ENCODE results near the gene SIRT5.

Gene SIRT5

DNA sequence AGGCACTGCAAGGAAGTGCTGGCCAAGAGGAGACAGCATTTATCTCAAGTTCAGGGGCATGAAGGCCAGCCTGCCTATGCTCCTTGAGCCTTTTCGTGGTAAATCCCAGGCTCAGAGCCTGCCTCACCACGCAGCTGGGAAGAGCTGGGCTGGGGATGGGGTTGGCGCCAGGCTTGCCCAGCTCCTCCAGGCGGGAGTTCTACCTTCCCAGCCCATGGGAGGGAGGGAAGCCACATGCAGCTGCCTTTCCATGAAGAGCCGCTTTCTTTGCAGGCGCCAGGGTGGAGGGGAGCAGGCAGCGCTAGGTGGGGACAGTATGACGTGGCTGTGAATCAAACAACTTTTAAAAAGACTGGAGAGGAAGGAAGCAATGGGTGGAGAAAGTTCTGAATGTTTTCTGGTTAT lies 19.5 kb upstream of the SIRT5 start:
- peaks cover 7% of the 10 kb centered on the region; the same call in 1 of the 2 replicates for H3K4me1 ChIP-seq (ENCODE audit: insufficient read depth, low read length)
- H3K9ac ChIP-seq (ENCODE audit: low read depth, low read length), result no peak overlapping the region; the same call in 1 of the 2 replicates
- no peak overlapping the region for H3K4me3 ChIP-seq (ENCODE audit: low read length)
- no peaks in the 10 kb centered on the region for H3K36me3 ChIP-seq (ENCODE audit: insufficient read depth, low read depth, low read length)
- no peak overlapping the region for H3K27ac ChIP-seq (ENCODE audit: low read length)
- no peaks in the 10 kb centered on the region for H3K9me3 ChIP-seq (ENCODE audit: insufficient read depth, low read depth, low read length)
- no peaks in the 10 kb centered on the region for H3K27me3 ChIP-seq (ENCODE audit: insufficient read depth, low read length)

DNA sequence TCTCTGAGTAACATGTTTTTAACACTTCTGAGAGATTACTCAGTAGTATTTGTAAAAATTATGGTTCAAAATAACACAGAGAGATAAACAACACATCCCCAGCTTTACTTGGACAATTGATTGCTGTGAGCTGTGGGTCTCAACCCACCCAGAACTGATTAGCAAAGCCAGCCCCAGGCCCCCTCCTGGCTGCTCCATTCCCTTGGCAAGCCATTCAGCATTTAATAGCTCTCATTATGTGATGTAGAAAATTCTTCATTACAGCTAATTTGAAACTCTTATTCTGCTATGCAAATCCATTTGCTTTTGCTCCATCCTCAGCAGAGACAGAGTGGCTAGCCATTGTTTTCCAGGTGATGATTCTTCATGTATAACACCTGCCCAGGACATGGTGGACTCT lies 16.6 kb upstream of the SIRT5 start:
- H3K4me1 ChIP-seq (ENCODE audit: insufficient read depth, low read length), result peaks cover 7% of the 10 kb centered on the region; the same call in 1 of the 2 replicates
- H3K9ac ChIP-seq (ENCODE audit: low read depth, low read length), result no peak overlapping the region
- no peak overlapping the region for H3K4me3 ChIP-seq (ENCODE audit: low read length)
- H3K27me3 ChIP-seq (ENCODE audit: insufficient read depth, low read length), result no peaks in the 10 kb centered on the region
- no peaks in the 10 kb centered on the region for H3K9me3 ChIP-seq (ENCODE audit: insufficient read depth, low read depth, low read length)
- H3K27ac ChIP-seq (ENCODE audit: low read length), result no peak overlapping the region
- H3K36me3 ChIP-seq (ENCODE audit: insufficient read depth, low read depth, low read length), result no peaks in the 10 kb centered on the region

DNA sequence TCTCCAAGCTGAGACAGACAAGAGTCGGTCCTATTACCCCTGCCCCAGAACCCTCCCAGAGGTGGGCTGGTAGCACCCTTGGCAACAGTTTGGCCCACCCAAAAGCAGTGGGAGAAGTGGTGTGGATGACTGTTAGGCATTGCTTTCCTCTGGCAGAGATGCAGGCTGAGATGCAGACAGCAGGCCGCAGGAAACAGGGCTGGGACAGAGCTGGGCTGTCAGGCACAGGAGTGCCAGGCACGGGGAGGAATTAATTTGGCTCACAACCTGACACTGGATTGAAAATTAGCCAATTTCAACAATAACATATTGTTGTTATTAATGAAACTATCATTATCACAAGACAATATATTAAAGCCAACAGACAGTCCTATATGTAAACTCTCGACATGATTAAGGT lies 15.7 kb upstream of the SIRT5 start:
- H3K9me3 ChIP-seq (ENCODE audit: insufficient read depth, low read depth, low read length), result no peaks in the 10 kb centered on the region
- H3K27ac ChIP-seq (ENCODE audit: low read length), result no peak overlapping the region
- no peak overlapping the region for H3K9ac ChIP-seq (ENCODE audit: low read depth, low read length)
- H3K4me1 ChIP-seq (ENCODE audit: insufficient read depth, low read length), result peaks cover 7% of the 10 kb centered on the region; the same call in 1 of the 2 replicates
- no peaks in the 10 kb centered on the region for H3K27me3 ChIP-seq (ENCODE audit: insufficient read depth, low read length)
- no peaks in the 10 kb centered on the region for H3K36me3 ChIP-seq (ENCODE audit: insufficient read depth, low read depth, low read length)
- H3K4me3 ChIP-seq (ENCODE audit: low read length), result no peak overlapping the region

DNA sequence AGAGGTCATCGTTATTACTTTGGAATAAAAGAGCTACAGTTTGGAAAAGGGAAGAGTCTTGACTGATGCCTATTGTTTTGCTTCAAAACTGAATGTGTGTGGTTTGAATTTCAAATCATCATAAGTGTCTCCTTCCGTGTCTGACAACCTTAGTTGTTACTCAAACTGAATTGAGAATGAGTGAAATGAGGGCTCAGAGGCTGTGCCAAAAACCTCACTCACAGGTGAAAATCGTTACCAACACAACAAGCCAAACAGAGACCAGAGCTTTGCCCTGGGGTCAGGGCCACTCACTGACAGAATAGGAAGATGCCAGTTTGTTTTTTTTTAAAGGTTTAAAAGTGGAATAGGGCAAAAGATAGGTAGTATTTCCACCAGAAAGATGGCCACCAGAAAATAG lies 15.2 kb upstream of the SIRT5 start:
- no peaks in the 10 kb centered on the region for H3K9me3 ChIP-seq (ENCODE audit: insufficient read depth, low read depth, low read length)
- no peaks in the 10 kb centered on the region for H3K36me3 ChIP-seq (ENCODE audit: insufficient read depth, low read depth, low read length)
- H3K9ac ChIP-seq (ENCODE audit: low read depth, low read length), result no peak overlapping the region
- no peaks in the 10 kb centered on the region for H3K27me3 ChIP-seq (ENCODE audit: insufficient read depth, low read length)
- H3K4me1 ChIP-seq (ENCODE audit: insufficient read depth, low read length), result peaks cover 7% of the 10 kb centered on the region; the same call in 1 of the 2 replicates
- H3K27ac ChIP-seq (ENCODE audit: low read length), result no peak overlapping the region
- H3K4me3 ChIP-seq (ENCODE audit: low read length), result no peak overlapping the region

DNA sequence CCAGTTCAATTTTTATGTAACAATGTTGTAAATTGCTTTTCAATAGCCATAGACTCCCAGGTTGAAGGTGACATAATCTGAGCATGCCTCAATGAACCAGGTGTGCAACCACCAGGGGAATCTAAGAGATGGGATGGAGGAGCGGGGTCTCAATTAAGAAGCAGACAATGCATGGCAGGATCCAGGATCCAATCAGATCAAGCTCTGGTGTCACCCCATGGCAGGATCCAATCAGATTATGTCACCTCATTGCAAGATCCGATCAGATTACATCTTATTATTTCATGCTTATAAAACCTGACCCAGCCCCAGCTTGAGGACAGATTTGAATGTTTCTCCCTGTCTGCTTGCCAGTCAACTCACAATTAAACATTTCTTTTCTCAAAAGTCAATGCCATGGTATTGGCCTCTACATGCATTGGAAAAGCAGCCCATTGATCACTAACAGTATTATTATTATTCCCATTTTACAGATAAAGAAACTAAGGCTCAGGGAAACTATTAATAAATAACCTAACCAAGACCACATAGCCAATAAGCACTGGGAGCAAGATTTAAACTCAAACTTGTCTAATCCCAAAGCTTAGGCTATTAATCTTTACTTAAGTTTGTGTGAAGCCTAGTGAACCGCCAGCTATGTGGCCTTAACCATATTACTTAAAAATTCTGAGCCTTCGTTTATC lies 14.3 kb upstream of the SIRT5 start:
- H3K36me3 ChIP-seq (ENCODE audit: insufficient read depth, low read depth, low read length), result no peaks in the 10 kb centered on the region
- H3K9ac ChIP-seq (ENCODE audit: low read depth, low read length), result no peak overlapping the region
- H3K4me3 ChIP-seq (ENCODE audit: low read length), result no peak overlapping the region
- no peaks in the 10 kb centered on the region for H3K9me3 ChIP-seq (ENCODE audit: insufficient read depth, low read depth, low read length)
- H3K27me3 ChIP-seq (ENCODE audit: insufficient read depth, low read length), result no peaks in the 10 kb centered on the region
- peaks cover 7% of the 10 kb centered on the region; the same call in 1 of the 2 replicates for H3K4me1 ChIP-seq (ENCODE audit: insufficient read depth, low read length)
- no peak overlapping the region for H3K27ac ChIP-seq (ENCODE audit: low read length)

DNA sequence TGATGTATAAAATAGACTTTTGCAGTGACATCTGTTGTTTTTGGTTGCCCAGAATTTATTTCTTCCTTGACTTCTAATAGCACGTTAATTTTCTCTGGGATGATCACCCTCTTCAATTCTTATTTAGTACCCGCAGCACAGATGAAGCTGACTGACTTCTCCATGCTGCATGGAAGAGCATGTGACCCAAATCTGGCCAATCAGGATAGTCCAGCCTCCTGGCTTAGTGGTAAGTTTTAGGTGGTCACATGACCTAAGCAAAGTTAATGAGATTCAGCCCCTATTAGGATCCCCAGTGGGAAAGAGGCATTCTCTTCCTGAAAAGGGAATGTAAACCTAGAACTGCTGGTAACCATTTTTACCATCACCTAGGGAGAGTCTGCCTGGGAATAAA lies 13.8 kb upstream of the SIRT5 start:
- H3K27ac ChIP-seq (ENCODE audit: low read length), result no peak overlapping the region
- H3K4me1 ChIP-seq (ENCODE audit: insufficient read depth, low read length), result peaks cover 1% of the 10 kb centered on the region; the same call in 1 of the 2 replicates
- no peak overlapping the region for H3K9ac ChIP-seq (ENCODE audit: low read depth, low read length)
- H3K36me3 ChIP-seq (ENCODE audit: insufficient read depth, low read depth, low read length), result no peaks in the 10 kb centered on the region
- H3K9me3 ChIP-seq (ENCODE audit: insufficient read depth, low read depth, low read length), result no peaks in the 10 kb centered on the region
- no peak overlapping the region for H3K4me3 ChIP-seq (ENCODE audit: low read length)
- no peaks in the 10 kb centered on the region for H3K27me3 ChIP-seq (ENCODE audit: insufficient read depth, low read length)

DNA sequence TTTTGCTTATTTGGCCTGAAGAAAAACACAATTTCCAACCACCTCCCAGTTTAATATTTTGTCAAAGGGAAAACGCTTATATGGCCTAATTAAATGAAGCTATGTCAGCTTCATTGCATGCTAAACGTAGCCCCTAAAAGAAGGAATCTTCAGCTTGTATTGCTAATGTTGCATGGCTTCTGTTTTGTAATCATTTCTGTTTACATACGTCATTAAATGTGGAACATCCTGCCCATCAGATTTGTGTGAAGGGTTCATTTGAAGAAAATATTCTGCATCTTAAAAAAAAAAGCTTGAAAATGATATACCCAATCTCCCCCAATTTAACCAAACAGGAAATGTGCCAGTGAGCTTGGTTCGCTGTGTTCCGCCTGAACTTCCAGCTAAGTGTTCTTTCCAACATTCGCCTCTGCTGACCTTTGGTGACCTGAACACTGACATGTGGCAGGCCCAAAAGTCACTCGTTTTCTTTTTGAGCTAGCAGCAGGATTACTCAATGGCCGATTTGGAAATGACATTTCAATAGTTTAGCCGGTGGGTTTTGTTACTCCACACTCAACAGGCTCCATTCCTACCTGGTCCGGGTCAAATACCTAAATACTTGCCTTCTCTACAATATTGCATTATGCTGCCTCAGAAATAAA lies 12.7 kb upstream of the SIRT5 start:
- no peaks in the 10 kb centered on the region for H3K4me1 ChIP-seq (ENCODE audit: insufficient read depth, low read length)
- H3K4me3 ChIP-seq (ENCODE audit: low read length), result no peak overlapping the region
- no peak overlapping the region for H3K27ac ChIP-seq (ENCODE audit: low read length)
- H3K9me3 ChIP-seq (ENCODE audit: insufficient read depth, low read depth, low read length), result no peaks in the 10 kb centered on the region
- no peak overlapping the region for H3K9ac ChIP-seq (ENCODE audit: low read depth, low read length)
- H3K36me3 ChIP-seq (ENCODE audit: insufficient read depth, low read depth, low read length), result no peaks in the 10 kb centered on the region
- H3K27me3 ChIP-seq (ENCODE audit: insufficient read depth, low read length), result no peaks in the 10 kb centered on the region

DNA sequence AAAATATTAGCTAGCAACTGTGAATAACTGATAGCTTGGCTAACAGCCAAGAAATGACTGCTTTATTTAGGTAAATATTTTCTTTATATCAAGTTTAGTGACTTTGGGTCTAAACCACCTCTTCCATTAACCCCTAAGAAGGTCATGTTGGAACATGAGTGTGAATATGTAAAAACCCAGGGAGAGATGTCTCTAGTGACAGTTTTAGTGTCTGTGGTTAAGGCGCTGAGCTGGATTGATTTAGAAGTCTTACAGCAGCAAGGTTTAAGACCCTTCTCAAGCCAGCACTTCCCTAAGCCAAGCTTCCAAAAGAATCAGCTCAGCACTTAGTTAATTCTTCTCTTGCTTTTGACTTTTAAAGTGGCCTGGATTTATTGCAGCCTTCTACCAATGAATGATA lies 11.4 kb upstream of the SIRT5 start:
- H3K9ac ChIP-seq (ENCODE audit: low read depth, low read length), result no peak overlapping the region
- no peaks in the 10 kb centered on the region for H3K27me3 ChIP-seq (ENCODE audit: insufficient read depth, low read length)
- no peak overlapping the region for H3K27ac ChIP-seq (ENCODE audit: low read length)
- H3K4me3 ChIP-seq (ENCODE audit: low read length), result no peak overlapping the region
- H3K9me3 ChIP-seq (ENCODE audit: insufficient read depth, low read depth, low read length), result no peaks in the 10 kb centered on the region
- H3K4me1 ChIP-seq (ENCODE audit: insufficient read depth, low read length), result no peaks in the 10 kb centered on the region
- H3K36me3 ChIP-seq (ENCODE audit: insufficient read depth, low read depth, low read length), result no peaks in the 10 kb centered on the region

DNA sequence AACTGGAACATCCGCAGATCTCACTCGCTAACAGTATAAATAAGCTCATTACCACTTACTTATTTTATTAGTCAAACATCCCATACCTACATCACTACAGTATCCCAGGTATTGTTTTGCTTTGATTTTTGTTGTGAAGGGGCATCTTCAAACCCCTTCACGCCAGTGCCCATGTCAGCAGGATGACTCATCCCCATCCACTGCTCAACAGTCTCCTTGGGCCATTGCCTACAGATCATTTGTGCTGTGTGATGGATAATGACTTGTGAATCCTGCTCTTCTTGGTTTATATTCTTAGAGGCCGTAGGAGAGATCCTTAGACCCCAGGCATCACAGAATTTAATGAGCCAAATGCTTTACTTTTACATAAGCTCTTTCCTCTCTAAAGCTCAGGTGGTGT lies 8.5 kb upstream of the SIRT5 start:
- H3K9ac ChIP-seq (ENCODE audit: low read depth, low read length), result no peak overlapping the region
- H3K4me1 ChIP-seq (ENCODE audit: insufficient read depth, low read length), result no peaks in the 10 kb centered on the region
- H3K4me3 ChIP-seq (ENCODE audit: low read length), result no peak overlapping the region
- no peaks in the 10 kb centered on the region for H3K36me3 ChIP-seq (ENCODE audit: insufficient read depth, low read depth, low read length)
- no peaks in the 10 kb centered on the region for H3K9me3 ChIP-seq (ENCODE audit: insufficient read depth, low read depth, low read length)
- no peaks in the 10 kb centered on the region for H3K27me3 ChIP-seq (ENCODE audit: insufficient read depth, low read length)
- H3K27ac ChIP-seq (ENCODE audit: low read length), result no peak overlapping the region

DNA sequence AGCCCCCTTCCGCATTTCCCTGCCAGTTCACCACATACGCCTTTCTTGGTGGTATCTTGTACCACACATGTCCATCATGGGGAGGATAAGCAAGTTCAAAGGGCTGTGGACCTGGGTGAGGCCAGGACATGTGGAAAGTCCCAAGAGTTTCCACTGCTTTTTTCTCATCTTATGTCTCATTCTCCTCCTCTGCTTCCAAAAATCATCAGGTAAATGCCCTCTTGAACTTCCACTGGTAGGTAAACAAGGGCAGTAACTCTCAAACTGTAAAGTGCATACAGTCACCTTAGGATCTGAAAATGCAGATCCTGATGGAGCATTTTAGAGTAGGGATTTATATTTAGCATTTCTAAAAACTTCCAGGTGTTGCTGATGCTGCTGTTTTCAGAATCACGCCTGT lies 7.9 kb upstream of the SIRT5 start:
- Histone ChIP-seq H3K36me3 (ENCODE audit: insufficient read depth, low read depth, low read length) (no peaks in the 10 kb centered on the region), H3K9me3 (ENCODE audit: insufficient read depth, low read depth, low read length) (no peaks in the 10 kb centered on the region), H3K4me1 (ENCODE audit: insufficient read depth, low read length) (no peaks in the 10 kb centered on the region), H3K27me3 (ENCODE audit: insufficient read depth, low read length) (no peaks in the 10 kb centered on the region), H3K27ac (ENCODE audit: low read length) (no peak overlapping the region), H3K9ac (ENCODE audit: low read depth, low read length) (no peak overlapping the region), H3K4me3 (ENCODE audit: low read length) (no peak overlapping the region)

DNA sequence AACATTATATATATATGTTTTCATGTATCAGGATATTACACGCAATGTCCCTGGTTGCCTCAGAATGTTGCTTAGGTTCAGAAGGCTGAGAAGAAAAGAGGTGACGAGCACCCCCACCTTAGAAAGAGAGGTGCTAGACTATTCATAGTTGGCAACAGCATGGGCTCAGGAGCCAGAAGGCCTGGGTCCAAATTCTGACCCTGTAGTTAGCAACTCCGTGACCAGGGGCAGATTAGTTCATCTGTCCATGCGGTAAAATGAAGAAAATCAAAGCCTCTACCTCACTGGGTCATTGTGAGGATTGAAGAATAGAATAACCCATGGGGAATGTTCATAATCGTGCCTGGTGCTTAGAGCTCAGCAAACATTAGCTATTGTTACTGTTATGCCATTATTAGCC lies 5.4 kb upstream of the SIRT5 start:
- Histone ChIP-seq H3K9ac (ENCODE audit: low read depth, low read length) (no peak overlapping the region), H3K4me1 (ENCODE audit: insufficient read depth, low read length) (peaks cover 7% of the 10 kb centered on the region), H3K36me3 (ENCODE audit: insufficient read depth, low read depth, low read length) (no peaks in the 10 kb centered on the region), H3K27me3 (ENCODE audit: insufficient read depth, low read length) (no peaks in the 10 kb centered on the region), H3K9me3 (ENCODE audit: insufficient read depth, low read depth, low read length) (no peaks in the 10 kb centered on the region), H3K4me3 (ENCODE audit: low read length) (no peak overlapping the region), H3K27ac (ENCODE audit: low read length) (no peak overlapping the region)

DNA sequence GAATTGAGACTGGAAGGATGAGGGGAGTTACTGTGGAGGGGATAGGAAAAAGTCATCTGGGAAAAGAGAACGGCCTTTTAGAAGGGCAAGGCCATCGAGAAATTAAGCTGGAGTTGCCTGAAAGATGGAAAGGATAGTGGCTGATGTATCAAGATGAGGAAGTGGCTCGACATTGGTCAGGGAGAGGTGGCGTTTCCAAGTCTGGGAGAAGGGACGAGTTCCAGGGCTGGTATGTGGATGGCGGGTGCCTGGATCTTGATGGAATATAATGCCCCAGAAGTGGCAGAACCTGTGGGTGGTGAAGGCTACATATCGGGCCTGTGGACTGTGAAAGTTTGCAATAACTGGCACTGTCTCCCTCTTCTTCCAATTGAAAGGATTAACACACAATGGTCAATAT lies 2.2 kb upstream of the SIRT5 start:
- Histone ChIP-seq H3K4me3 (ENCODE audit: low read length) (no peak overlapping the region), H3K27ac (ENCODE audit: low read length) (no peak overlapping the region), H3K9ac (ENCODE audit: low read depth, low read length) (no peak overlapping the region), H3K36me3 (ENCODE audit: insufficient read depth, low read depth, low read length) (no peaks in the 10 kb centered on the region), H3K27me3 (ENCODE audit: insufficient read depth, low read length) (no peaks in the 10 kb centered on the region), H3K9me3 (ENCODE audit: insufficient read depth, low read depth, low read length) (no peaks in the 10 kb centered on the region), H3K4me1 (ENCODE audit: insufficient read depth, low read length) (peaks cover 7% of the 10 kb centered on the region)
